Prostate gland (tissue), 2 donors: Measurements from ENCODE around the gene GORASP1.

Source experiments
- POLR2A ChIP-seq: fragments of 450-650 bp; IDR thresholded peaks from one replicate; pipeline ENCODE4 v1.6.1; 2016; ENCODE audit warnings: antibody characterized with exemption, mild to moderate bottlenecking
- POLR2AphosphoS5 ChIP-seq: sonication (generic); formaldehyde crosslinking; IDR thresholded peaks from one replicate; pipeline ENCODE4 v1.6.1; 2017; ENCODE audit warnings: antibody characterized with exemption
- TF ChIP-seq, protein P1 (sequence below), 4 experiments: fragments of 200-600 bp in 2 of 4; fragments of 450-650 bp in 2 of 4; sonication (generic) in 2 of 4; IDR thresholded peaks; 1 replicate in 3 of 4; 2 replicates in 1 of 4; pipeline ENCODE4 v1.5.1; 2016 to 2019; ENCODE audit warnings: antibody characterized with exemption in 4 of 4, mild to moderate bottlenecking in 2 of 4, moderate library complexity in 2 of 4

- TF ChIP-seq, protein P1, sequence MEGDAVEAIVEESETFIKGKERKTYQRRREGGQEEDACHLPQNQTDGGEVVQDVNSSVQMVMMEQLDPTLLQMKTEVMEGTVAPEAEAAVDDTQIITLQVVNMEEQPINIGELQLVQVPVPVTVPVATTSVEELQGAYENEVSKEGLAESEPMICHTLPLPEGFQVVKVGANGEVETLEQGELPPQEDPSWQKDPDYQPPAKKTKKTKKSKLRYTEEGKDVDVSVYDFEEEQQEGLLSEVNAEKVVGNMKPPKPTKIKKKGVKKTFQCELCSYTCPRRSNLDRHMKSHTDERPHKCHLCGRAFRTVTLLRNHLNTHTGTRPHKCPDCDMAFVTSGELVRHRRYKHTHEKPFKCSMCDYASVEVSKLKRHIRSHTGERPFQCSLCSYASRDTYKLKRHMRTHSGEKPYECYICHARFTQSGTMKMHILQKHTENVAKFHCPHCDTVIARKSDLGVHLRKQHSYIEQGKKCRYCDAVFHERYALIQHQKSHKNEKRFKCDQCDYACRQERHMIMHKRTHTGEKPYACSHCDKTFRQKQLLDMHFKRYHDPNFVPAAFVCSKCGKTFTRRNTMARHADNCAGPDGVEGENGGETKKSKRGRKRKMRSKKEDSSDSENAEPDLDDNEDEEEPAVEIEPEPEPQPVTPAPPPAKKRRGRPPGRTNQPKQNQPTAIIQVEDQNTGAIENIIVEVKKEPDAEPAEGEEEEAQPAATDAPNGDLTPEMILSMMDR (IDR thresholded peaks at IDR 0.05), result no peak
- TF ChIP-seq POLR2A (no peak), POLR2AphosphoS5 (no peak)
Observed at GRCh38 chr3:39068556-39068955, 38.9 kb downstream of the GORASP1 start.
